ENCODE measurements around the gene STARD3NL. TPM values are rescaled to one million over a fixed set of nuclear protein-coding genes. Genes with fewer than 3 reads are reported as not detected.
"Not testable (repeated sequence)": the region's sequence is repeated elsewhere in the genome, so short reads cannot be mapped to it uniquely, and the experiment has no call there.

The STARD3NL gene
- total and polyA plus RNA-seq, 2 donors from 2014 or later = 41.0 to 47.9 TPM

- no peak for TF ChIP-seq CTCF (IDR thresholded peaks at IDR 0.05; ENCODE audit: borderline replicate concordance, extremely low read depth, insufficient read depth)
- no peak for FAIRE-seq
- H3K27ac ChIP-seq (ENCODE audit: low read depth in 2 of 2, low read length in 2 of 2) = no peak overlapping the region
- no peak for DNase-seq
- intact Hi-C loops (cut with DNase I) = no loop called here
- no peak overlapping the region for H3K9ac ChIP-seq (ENCODE audit: low read length in 3 of 3)
- H3K27me3 ChIP-seq (ENCODE audit: control insufficient read depth, insufficient read depth, low read length) = no peaks in the 10 kb centered on the region
- no peaks in the 10 kb centered on the region for H3K9me3 ChIP-seq (ENCODE audit: control insufficient read depth in 2 of 3, insufficient read depth in 1 of 3, low read length in 3 of 3)
- H3K36me3 ChIP-seq (ENCODE audit: control insufficient read depth in 2 of 3, insufficient read depth in 3 of 3, low read length in 3 of 3) = no peaks in the 10 kb centered on the region
- no peaks in the 10 kb centered on the region for H3K4me1 ChIP-seq (ENCODE audit: control insufficient read depth in 2 of 3, insufficient read depth in 2 of 3, low read depth in 1 of 3, low read length in 3 of 3)
- H3K4me3 ChIP-seq (ENCODE audit: low read length in 3 of 3) = no peak overlapping the region
These were observed 57.6 kb downstream of the STARD3NL start for GRCh38 chr7:38235606-38236005.

GRCh38 chr7:38239129-38239528, 61.1 kb downstream of the STARD3NL start:
- H3K36me3 ChIP-seq (ENCODE audit: control insufficient read depth in 2 of 3, insufficient read depth in 3 of 3, low read length in 3 of 3); H3K9ac ChIP-seq (ENCODE audit: low read length in 3 of 3); H3K9me3 ChIP-seq (ENCODE audit: control insufficient read depth in 2 of 3, insufficient read depth in 1 of 3, low read length in 3 of 3); intact Hi-C loops (cut with DNase I); H3K27ac ChIP-seq (ENCODE audit: low read depth in 2 of 2, low read length in 2 of 2); H3K4me3 ChIP-seq (ENCODE audit: low read length in 3 of 3); DNase-seq; H3K27me3 ChIP-seq (ENCODE audit: control insufficient read depth, insufficient read depth, low read length); H3K4me1 ChIP-seq (ENCODE audit: control insufficient read depth in 2 of 3, insufficient read depth in 2 of 3, low read depth in 1 of 3, low read length in 3 of 3); FAIRE-seq: not testable (repeated sequence)

- FAIRE-seq (no peak), DNase-seq (no peak)
- TF ChIP-seq CTCF (IDR thresholded peaks at IDR 0.05; ENCODE audit: borderline replicate concordance, extremely low read depth, insufficient read depth) = no peak
- intact Hi-C loops (cut with DNase I) = no loop called here
- Histone ChIP-seq H3K4me1 (ENCODE audit: control insufficient read depth in 2 of 3, insufficient read depth in 2 of 3, low read depth in 1 of 3, low read length in 3 of 3) (no peaks in the 10 kb centered on the region), H3K9me3 (ENCODE audit: control insufficient read depth in 2 of 3, insufficient read depth in 1 of 3, low read length in 3 of 3) (no peaks in the 10 kb centered on the region), H3K27me3 (ENCODE audit: control insufficient read depth, insufficient read depth, low read length) (no peaks in the 10 kb centered on the region), H3K36me3 (ENCODE audit: control insufficient read depth in 2 of 3, insufficient read depth in 3 of 3, low read length in 3 of 3) (no peaks in the 10 kb centered on the region), H3K27ac (ENCODE audit: low read depth in 2 of 2, low read length in 2 of 2) (no peak overlapping the region), H3K4me3 (ENCODE audit: low read length in 3 of 3) (no peak overlapping the region), H3K9ac (ENCODE audit: low read length in 3 of 3) (no peak overlapping the region)
These were observed 63.0 kb downstream of the STARD3NL start for GRCh38 chr7:38241071-38241470.

GRCh38 chr7:38242814-38243213, 64.8 kb downstream of the STARD3NL start:
- no peaks in the 10 kb centered on the region for H3K4me1 ChIP-seq (ENCODE audit: control insufficient read depth in 2 of 3, insufficient read depth in 2 of 3, low read depth in 1 of 3, low read length in 3 of 3)
- no peak overlapping the region for H3K27ac ChIP-seq (ENCODE audit: low read depth in 2 of 2, low read length in 2 of 2)
- H3K27me3 ChIP-seq (ENCODE audit: control insufficient read depth, insufficient read depth, low read length) = no peaks in the 10 kb centered on the region
- no peak for TF ChIP-seq CTCF (IDR thresholded peaks at IDR 0.05; ENCODE audit: borderline replicate concordance, extremely low read depth, insufficient read depth)
- intact Hi-C loops (cut with DNase I) = no loop called here
- H3K36me3 ChIP-seq (ENCODE audit: control insufficient read depth in 2 of 3, insufficient read depth in 3 of 3, low read length in 3 of 3) = no peaks in the 10 kb centered on the region
- no peak overlapping the region for H3K4me3 ChIP-seq (ENCODE audit: low read length in 3 of 3)
- H3K9ac ChIP-seq (ENCODE audit: low read length in 3 of 3) = no peak overlapping the region
- FAIRE-seq = no peak
- H3K9me3 ChIP-seq (ENCODE audit: control insufficient read depth in 2 of 3, insufficient read depth in 1 of 3, low read length in 3 of 3) = no peaks in the 10 kb centered on the region
- no peak for DNase-seq

GRCh38 chr7:38243345-38243744, 65.3 kb downstream of the STARD3NL start:
- H3K36me3 ChIP-seq (ENCODE audit: control insufficient read depth in 2 of 3, insufficient read depth in 3 of 3, low read length in 3 of 3); H3K27me3 ChIP-seq (ENCODE audit: control insufficient read depth, insufficient read depth, low read length); H3K9me3 ChIP-seq (ENCODE audit: control insufficient read depth in 2 of 3, insufficient read depth in 1 of 3, low read length in 3 of 3); intact Hi-C loops (cut with DNase I); H3K4me3 ChIP-seq (ENCODE audit: low read length in 3 of 3); H3K27ac ChIP-seq (ENCODE audit: low read depth in 2 of 2, low read length in 2 of 2); DNase-seq; H3K9ac ChIP-seq (ENCODE audit: low read length in 3 of 3); FAIRE-seq; H3K4me1 ChIP-seq (ENCODE audit: control insufficient read depth in 2 of 3, insufficient read depth in 2 of 3, low read depth in 1 of 3, low read length in 3 of 3): not testable (repeated sequence)
